Upper lobe of left lung (tissue), 6 donors: Measurements from ENCODE around the gene PLTP. TPM values are rescaled to one million over a fixed set of nuclear protein-coding genes. Genes with fewer than 3 reads are reported as not detected.

Experiments
- ATAC-seq, 2 donors: fragments of 200-7000 bp; cut with Tn5 transposase; one replicate each; pipeline ENCODE4 v1.9.1; 2022; ENCODE audit warnings: mild to moderate bottlenecking in 2 of 2, moderate library complexity in 2 of 2; ENCODE audit not compliant: low FRiP score in 2 of 2
- DNase-seq, 2 donors: peaks; one replicate each; pipeline ENCODE4 v3.0.0-alpha.2; 2019 to 2020
- H3K27ac ChIP-seq, 4 donors: fragments of 200-600 bp; sonication (generic); one replicate each; pipeline ENCODE4 v1.5.1; 2016 to 2019
- H3K27me3 ChIP-seq, 4 donors: fragments of 200-600 bp; sonication (generic); one replicate each; pipeline ENCODE4 v1.5.1; 2017 to 2019
- H3K36me3 ChIP-seq, 4 donors: fragments of 200-600 bp; sonication (generic); one replicate each; pipeline ENCODE4 v1.5.1; 2016 to 2019
- H3K4me1 ChIP-seq, 4 donors: fragments of 200-600 bp; sonication (generic); one replicate each; pipeline ENCODE4 v1.5.1; 2018 to 2019
- H3K4me3 ChIP-seq, 4 donors: fragments of 200-600 bp; sonication (generic); one replicate each; pipeline ENCODE4 v1.5.1; 2017 to 2019; ENCODE audit warnings: mild to moderate bottlenecking in 2 of 4, moderate library complexity in 1 of 4
- H3K9me3 ChIP-seq, 4 donors: fragments of 200-600 bp; sonication (generic); one replicate each; pipeline ENCODE4 v1.5.1; 2018 to 2019
- EP300 ChIP-seq, 4 donors: sonication (generic); formaldehyde crosslinking; IDR thresholded peaks; one replicate each; pipeline ENCODE4 v1.5.1; 2017; ENCODE audit warnings: antibody characterized with exemption in 4 of 4, control low read depth in 2 of 4
- POLR2A ChIP-seq, 4 donors: fragments of 450-650 bp; IDR thresholded peaks; one replicate each; pipeline ENCODE4 v1.5.1; 2016 to 2017; ENCODE audit warnings: antibody characterized with exemption in 4 of 4, mild to moderate bottlenecking in 2 of 4
- POLR2AphosphoS5 ChIP-seq, 2 donors: sonication (generic); formaldehyde crosslinking; IDR thresholded peaks; one replicate each; pipeline ENCODE4 v1.5.1; 2017; ENCODE audit warnings: antibody characterized with exemption in 2 of 2
- WGBS, 2 donors: methylation state at CpG; one replicate each; pipeline ENCODE4 v1.1.5; 2017 to 2018; 5-methylcytosine and 5-hydroxymethylcytosine counted together
- total RNA-seq, 6 donors: library from RNA; depleted of rRNA in 4 of 6; stranded (reverse); fragments of >200 nt in 4 of 6; gene quantifications; one replicate each; pipeline versions ENCODE4 v1.1.0 to v1.2.1, GENCODE V29; 2016 to 2021
- TF ChIP-seq, protein P1 (sequence below), 6 experiments: fragments of 450-650 bp in 4 of 6; fragments of 200-600 bp in 2 of 6; sonication (generic) in 2 of 6; IDR thresholded peaks; one replicate each; pipeline ENCODE4 v1.5.1; 2016 to 2019; ENCODE audit warnings: antibody characterized with exemption in 6 of 6
- donor health status: DM: no; HTN: no; CAD: no; lungs with moderate emphysema.
- donor health status: DM: no; HTN: yes; CAD: no; lungs with severe emphysema.

The PLTP gene
- total RNA-seq, 6 donors from 2014 or later = 28.9 to 169 (median 57.8) TPM

DNA sequence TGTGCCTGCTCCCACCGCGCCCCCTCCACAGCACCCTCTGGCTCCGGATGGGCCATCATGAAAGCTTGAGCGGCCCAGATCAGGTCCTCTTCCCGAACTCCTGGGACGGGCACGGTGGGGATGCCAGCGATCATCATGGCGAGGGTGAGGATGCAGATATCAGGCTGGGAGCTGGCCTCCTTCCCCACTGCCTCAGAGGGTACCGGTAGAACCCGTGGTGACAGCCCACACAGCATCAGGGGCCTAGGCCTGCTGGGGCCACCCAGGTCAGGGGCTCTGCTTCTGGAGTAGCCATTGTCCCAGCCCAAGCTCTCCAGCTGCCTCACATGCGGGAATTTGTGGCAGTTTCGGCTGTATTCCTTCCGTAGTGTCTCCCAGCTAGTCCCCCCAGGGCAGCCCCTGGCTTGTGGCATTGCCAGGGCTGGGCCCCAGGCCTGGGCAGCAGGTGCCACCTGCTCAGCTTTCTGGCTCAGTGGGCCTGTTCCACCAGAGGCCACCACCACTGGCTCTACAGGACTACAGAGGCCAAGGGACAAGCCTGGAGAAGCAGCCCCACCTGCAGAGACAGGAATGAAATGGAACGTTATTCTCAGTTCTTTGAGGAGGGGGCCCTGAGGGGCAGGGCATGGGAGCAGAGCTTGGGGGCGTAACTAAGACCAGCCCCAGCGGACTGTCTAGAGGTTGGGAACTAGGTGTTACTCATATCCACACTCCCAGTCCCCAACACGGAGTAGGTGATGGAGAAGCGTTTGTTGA lies 25.2 kb downstream of the PLTP start:
- no peak for ATAC-seq
- DNase-seq = no peak
- TF ChIP-seq POLR2A (IDR thresholded peaks at IDR 0.05) (no peak), POLR2AphosphoS5 (IDR thresholded peaks at IDR 0.05) (no peak), EP300 (IDR thresholded peaks at IDR 0.05) (no peak)
- TF ChIP-seq, protein P1, sequence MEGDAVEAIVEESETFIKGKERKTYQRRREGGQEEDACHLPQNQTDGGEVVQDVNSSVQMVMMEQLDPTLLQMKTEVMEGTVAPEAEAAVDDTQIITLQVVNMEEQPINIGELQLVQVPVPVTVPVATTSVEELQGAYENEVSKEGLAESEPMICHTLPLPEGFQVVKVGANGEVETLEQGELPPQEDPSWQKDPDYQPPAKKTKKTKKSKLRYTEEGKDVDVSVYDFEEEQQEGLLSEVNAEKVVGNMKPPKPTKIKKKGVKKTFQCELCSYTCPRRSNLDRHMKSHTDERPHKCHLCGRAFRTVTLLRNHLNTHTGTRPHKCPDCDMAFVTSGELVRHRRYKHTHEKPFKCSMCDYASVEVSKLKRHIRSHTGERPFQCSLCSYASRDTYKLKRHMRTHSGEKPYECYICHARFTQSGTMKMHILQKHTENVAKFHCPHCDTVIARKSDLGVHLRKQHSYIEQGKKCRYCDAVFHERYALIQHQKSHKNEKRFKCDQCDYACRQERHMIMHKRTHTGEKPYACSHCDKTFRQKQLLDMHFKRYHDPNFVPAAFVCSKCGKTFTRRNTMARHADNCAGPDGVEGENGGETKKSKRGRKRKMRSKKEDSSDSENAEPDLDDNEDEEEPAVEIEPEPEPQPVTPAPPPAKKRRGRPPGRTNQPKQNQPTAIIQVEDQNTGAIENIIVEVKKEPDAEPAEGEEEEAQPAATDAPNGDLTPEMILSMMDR (IDR thresholded peaks at IDR 0.05) = no peak
- no peak overlapping the region for H3K4me3 ChIP-seq
- no peaks in the 10 kb centered on the region for H3K27me3 ChIP-seq
- peaks cover 12 to 30% (median 22%) of the 10 kb centered on the region in 4 donors for H3K4me1 ChIP-seq
- no peaks in the 10 kb centered on the region for H3K9me3 ChIP-seq
- no peak overlapping the region for H3K27ac ChIP-seq
- peaks cover 0 to 45% (median 20%) of the 10 kb centered on the region in 4 donors for H3K36me3 ChIP-seq
- WGBS, 2 donors = 94% methylated on average over 11 to 18 of the region's 19 CpGs

DNA sequence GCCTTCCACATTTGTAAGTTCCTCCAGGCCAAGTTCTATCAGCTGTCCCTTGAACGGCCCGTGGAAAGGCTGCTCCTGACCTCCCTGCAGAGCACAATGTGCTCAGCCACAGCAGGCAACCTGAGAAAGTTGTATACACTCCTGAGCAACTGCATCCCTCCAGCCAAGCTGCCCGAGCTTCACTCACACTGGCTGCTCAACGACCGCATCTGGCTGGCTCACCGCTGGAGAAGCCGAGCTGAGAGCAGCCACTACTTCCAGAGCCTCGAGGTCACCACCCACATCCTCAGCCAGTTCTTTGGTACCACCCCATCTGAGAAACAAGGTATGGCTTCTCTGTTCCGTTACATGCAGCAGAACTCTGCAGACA lies 28.9 kb downstream of the PLTP start:
- Histone ChIP-seq H3K9me3 (no peaks in the 10 kb centered on the region), H3K27ac (no peak overlapping the region), H3K4me3 (no peak overlapping the region), H3K36me3 (peaks cover 1 to 52% (median 23%) of the 10 kb centered on the region in 4 donors), H3K4me1 (peaks cover 12 to 26% (median 17%) of the 10 kb centered on the region in 4 donors), H3K27me3 (no peaks in the 10 kb centered on the region)
- TF ChIP-seq, protein P1 (IDR thresholded peaks at IDR 0.05) = no peak
- no peak for TF ChIP-seq POLR2AphosphoS5 (IDR thresholded peaks at IDR 0.05)
- TF ChIP-seq EP300 (IDR thresholded peaks at IDR 0.05) = no peak
- TF ChIP-seq POLR2A (IDR thresholded peaks at IDR 0.05) = no peak
- no peak for DNase-seq
- 85 to 90% methylated on average over 7 to 9 of the region's 9 CpGs for WGBS, 2 donors
- ATAC-seq = no peak

DNA sequence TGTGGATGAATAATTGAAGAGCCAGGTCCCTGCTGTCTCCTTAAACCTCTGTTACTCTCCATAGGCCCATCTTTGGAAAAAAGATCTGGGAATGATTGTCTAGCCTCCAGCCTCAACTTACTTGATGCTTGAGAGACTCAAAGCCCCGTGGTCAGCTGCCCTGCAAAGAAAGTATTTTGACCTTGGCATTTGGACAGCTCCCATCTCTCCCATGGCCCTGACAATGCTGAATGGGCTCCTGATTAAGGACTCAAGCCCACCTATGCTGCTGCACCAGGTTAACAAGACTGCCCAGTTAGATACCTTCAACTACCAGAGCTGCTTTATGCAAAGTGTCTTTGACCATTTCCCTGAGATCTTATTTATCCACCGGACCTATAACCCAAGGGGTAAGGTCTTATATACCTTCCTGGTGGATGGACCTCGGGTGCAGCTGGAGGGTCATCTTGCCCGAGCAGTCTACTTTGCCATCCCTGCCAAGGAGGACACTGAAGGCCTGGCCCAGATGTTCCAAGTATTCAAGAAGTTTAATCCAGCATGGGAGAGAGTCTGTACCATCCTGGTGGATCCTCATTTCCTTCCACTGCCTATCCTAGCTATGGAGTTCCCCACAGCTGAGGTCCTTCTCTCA lies 29.4 kb downstream of the PLTP start:
- Histone ChIP-seq H3K27ac (no peak overlapping the region), H3K9me3 (no peaks in the 10 kb centered on the region), H3K36me3 (peaks cover 5 to 56% (median 28%) of the 10 kb centered on the region in 4 donors), H3K4me3 (no peak overlapping the region), H3K4me1 (peaks cover 12 to 26% (median 17%) of the 10 kb centered on the region in 4 donors), H3K27me3 (no peaks in the 10 kb centered on the region)
- TF ChIP-seq EP300 (IDR thresholded peaks at IDR 0.05) (no peak), POLR2A (IDR thresholded peaks at IDR 0.05) (no peak), POLR2AphosphoS5 (IDR thresholded peaks at IDR 0.05) (no peak)
- TF ChIP-seq, protein P1 (IDR thresholded peaks at IDR 0.05) = no peak
- ATAC-seq = no peak
- DNase-seq = no peak
- 92 to 100% methylated on average over 1 to 4 of the region's 4 CpGs for WGBS, 2 donors

DNA sequence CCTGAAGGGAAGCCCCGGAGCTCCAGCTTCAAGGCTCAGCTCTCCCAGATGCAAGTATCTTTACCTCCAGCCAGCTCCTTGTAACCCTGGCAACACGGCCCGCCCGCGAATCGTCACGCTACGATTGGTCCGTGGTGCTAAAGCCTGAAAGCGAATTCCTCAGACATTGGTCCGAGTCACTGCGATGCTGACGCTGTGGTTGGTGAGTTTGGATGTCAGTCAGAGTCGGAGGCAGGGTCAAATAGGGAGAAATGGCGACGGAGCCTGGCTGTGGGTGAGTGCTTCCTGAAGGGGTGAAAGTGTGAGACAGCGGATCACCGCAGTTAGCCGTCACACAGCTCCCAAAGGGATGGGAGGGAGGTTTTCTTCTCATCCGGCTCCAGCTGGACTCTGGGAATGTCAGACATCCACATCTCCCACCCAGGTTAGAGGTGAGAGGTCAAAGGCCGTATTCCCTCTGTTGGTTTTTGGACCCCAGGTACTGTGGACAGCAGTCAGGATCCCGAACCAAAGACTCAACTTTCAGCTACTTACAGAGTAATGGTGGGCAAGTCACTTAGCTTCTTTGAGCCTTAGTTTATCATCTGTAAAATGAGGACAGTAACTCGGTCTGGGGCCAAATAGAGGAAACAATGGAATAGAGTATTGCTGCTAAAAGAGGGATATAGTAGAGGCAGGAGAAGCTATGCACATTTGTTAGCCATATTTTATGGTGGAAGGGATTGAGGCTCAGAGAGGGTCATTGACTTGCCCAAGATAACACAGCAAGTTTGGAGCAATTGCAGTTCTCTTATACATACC lies 30.8 kb downstream of the PLTP start, which contains the start of gene ZSWIM1:
ZSWIM1 (plus strand) TSS at position 240 of the 801 bp plus-strand sequence. CDS start 1,366 bp downstream, outside the sequence.
- H3K9me3 ChIP-seq = no peaks in the 10 kb centered on the region
- peak within 1 kb of the TSS; percentile 79 to 92 (median 88) for H3K27ac ChIP-seq
- H3K36me3 ChIP-seq = peaks cover 5 to 56% (median 35%) of the 10 kb centered on the region in 4 donors
- peak; percentile 98 to 99 for DNase-seq
- H3K4me1 ChIP-seq = peaks cover 12 to 26% (median 17%) of the 10 kb centered on the region in 4 donors
- no peaks in the 10 kb centered on the region for H3K27me3 ChIP-seq
- peak in 3 of 4 donors; percentile 38 to 80 (median 43) for TF ChIP-seq POLR2A (IDR thresholded peaks at IDR 0.05)
- TF ChIP-seq, protein P1 (IDR thresholded peaks at IDR 0.05) = no peak
- peak; percentile 79 to 84 for TF ChIP-seq POLR2AphosphoS5 (IDR thresholded peaks at IDR 0.05)
- peak within 1 kb of the TSS; percentile 55 to 74 (median 70) for H3K4me3 ChIP-seq
- 1% methylated on average over 22 to 23 of the region's 23 CpGs for WGBS, 2 donors
- ATAC-seq = peak; percentile 97
